ENCODE results near the gene AACS.

Gene AACS

DNA sequence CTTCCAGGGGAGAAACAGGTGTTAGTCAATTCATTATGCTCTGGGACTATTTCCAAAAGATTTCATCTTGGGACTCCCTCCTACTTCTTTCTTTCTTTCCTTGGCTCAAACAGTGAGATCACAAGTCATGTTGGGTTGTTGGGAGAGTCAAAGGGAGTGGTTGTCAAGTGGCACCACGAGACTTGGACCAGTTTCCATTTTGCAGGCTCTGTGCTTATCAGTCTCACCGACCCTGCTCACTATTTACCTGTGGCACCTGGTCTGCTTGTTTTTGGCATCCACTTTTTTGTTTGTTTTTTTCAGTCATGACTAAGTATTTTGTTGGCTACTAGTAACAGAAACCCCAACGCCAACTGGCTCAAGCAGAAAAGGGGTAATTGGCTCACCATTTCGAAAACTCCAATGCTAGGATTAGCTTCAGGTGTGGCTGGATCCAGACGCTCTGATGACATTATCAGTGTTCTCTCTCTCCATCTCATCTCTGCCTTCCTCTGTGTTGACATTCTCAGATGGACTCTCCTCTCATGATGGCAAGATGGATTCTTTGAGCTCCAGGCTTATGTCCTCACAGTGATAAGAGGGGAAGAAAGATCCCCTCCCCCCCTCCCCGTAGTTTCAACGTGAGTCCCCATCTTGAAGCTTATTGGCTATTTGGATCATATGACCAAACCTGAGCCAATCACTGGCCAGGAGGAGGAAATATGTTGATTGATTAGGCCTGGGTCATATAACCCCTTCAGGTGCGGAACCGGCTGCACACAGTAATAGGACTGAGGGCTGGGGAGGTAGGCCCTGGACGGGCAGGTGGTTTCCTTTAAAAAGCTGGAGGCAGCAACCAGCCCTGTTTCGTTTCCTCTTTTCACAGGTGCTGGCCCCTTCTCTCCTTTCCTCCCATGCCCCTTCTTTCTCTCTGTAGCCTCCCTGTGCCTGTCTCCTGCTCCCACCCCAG is 84.2 kb downstream of the AACS start:
- TF ChIP-seq ELF4 (IDR thresholded peaks at IDR 0.05) (no peak), SUZ12 (IDR thresholded peaks at IDR 0.05) (no peak), SP1 (IDR thresholded peaks at IDR 0.05) (no peak), FOXA1 (IDR thresholded peaks at IDR 0.05) (no peak), BHLHE40 (IDR thresholded peaks at IDR 0.05; ENCODE audit: borderline replicate concordance) (no peak), ZNF384 (IDR thresholded peaks at IDR 0.05) (no peak), HDGF (IDR thresholded peaks at IDR 0.05; ENCODE audit: borderline replicate concordance) (no peak), LEF1 (IDR thresholded peaks at IDR 0.05; ENCODE audit: borderline replicate concordance) (no peak), L3MBTL2 (conservative IDR thresholded peaks at IDR 0.05) (no peak), TARDBP (IDR thresholded peaks at IDR 0.05) (no peak), NFRKB (IDR thresholded peaks at IDR 0.05) (no peak), FOXM1 (IDR thresholded peaks at IDR 0.05; ENCODE audit: borderline replicate concordance) (no peak), ARNT (IDR thresholded peaks at IDR 0.05) (no peak), CTBP1 (IDR thresholded peaks at IDR 0.05; ENCODE audit: borderline replicate concordance) (no peak), FOXK2 (IDR thresholded peaks at IDR 0.05) (no peak)
- TF ChIP-seq, protein P1, sequence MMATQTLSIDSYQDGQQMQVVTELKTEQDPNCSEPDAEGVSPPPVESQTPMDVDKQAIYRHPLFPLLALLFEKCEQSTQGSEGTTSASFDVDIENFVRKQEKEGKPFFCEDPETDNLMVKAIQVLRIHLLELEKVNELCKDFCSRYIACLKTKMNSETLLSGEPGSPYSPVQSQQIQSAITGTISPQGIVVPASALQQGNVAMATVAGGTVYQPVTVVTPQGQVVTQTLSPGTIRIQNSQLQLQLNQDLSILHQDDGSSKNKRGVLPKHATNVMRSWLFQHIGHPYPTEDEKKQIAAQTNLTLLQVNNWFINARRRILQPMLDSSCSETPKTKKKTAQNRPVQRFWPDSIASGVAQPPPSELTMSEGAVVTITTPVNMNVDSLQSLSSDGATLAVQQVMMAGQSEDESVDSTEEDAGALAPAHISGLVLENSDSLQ (IDR thresholded peaks at IDR 0.05): no peak
- DNase-seq (ENCODE audit: extremely low spot score): no peak
- CTCF ChIA-PET: no interaction called here
- POLR2A ChIA-PET: no interaction called here

DNA sequence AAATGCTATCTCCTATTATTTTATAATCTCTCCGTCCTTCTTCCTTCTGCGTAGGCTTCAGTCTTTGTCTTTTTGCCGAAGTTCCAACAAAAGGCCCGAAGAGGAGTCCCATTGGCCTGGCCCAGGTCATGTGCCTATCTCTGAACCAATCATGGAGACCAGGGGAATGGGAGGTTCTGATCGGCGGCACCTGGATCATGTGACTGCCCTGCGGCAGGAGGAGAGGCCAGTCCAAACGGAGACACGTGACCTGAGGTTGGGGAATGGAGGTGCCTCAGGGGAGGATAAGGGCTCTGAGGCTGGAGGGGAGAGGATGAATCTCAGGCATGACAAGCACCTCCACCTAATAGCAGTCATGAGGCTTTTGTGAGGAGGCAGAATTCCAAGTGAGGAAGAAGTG is 86.0 kb downstream of the AACS start:
- DNase-seq (ENCODE audit: extremely low spot score): no peak
- ChIA-PET POLR2A (no interaction called here), CTCF (no interaction called here)
- TF ChIP-seq ARNT (IDR thresholded peaks at IDR 0.05): no peak
- no peak for TF ChIP-seq FOXA1 (IDR thresholded peaks at IDR 0.05)
- no peak for TF ChIP-seq BHLHE40 (IDR thresholded peaks at IDR 0.05; ENCODE audit: borderline replicate concordance)
- no peak for TF ChIP-seq NFRKB (IDR thresholded peaks at IDR 0.05)

DNA sequence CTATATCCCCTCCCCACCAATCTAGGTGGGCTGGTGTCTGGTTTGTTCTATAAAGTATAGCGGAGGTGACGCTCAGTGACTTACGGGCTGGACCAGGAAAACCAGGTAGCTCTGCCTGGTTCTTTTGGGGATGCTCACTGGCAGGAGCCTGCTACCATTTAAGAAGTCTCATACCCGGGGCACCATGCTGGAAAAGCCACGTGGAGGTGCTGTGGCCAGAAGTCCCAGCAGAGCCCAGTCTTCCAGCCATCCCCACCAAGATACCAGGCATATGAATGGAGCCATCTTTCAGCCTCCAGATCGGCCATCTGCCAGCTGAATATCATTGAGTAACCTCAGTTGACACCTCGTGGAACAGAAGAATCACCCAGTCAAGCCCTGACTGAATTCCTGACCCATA is 87.2 kb downstream of the AACS start:
- ChIA-PET POLR2A (no interaction called here), CTCF (no interaction called here)
- no peak for TF ChIP-seq ELF4 (IDR thresholded peaks at IDR 0.05)
- no peak for TF ChIP-seq NFRKB (IDR thresholded peaks at IDR 0.05)
- no peak for DNase-seq (ENCODE audit: extremely low spot score)

DNA sequence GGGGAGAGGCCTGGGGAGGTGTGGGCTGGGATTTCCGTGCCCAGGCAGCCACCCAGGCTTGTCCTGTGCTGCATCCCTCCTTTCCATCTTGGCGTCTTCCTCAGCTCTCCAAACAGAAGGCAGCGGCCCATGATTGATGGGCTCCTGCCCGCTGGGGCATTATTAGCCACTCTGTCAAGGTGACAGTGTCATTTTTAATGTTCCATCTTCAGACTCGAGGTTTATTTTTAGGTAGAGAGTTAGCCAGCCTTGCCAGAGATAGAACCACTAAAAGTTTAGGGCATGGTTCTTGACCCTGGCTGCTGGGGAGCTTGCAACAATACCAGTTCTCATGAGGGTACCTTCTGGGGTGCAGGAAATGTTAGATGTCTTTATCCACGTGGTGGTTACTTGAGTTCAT is 90.1 kb downstream of the AACS start:
- TF ChIP-seq SP1 (IDR thresholded peaks at IDR 0.05): no peak
- TF ChIP-seq FOXK2 (IDR thresholded peaks at IDR 0.05): no peak
- no peak for TF ChIP-seq TARDBP (IDR thresholded peaks at IDR 0.05)
- TF ChIP-seq ELF4 (IDR thresholded peaks at IDR 0.05): no peak
- no peak for TF ChIP-seq ZNF384 (IDR thresholded peaks at IDR 0.05)
- TF ChIP-seq, protein P1 (IDR thresholded peaks at IDR 0.05): no peak
- TF ChIP-seq FOXA1 (IDR thresholded peaks at IDR 0.05): no peak
- POLR2A ChIA-PET: no interaction called here
- CTCF ChIA-PET: no interaction called here
- DNase-seq (ENCODE audit: extremely low spot score): no peak

DNA sequence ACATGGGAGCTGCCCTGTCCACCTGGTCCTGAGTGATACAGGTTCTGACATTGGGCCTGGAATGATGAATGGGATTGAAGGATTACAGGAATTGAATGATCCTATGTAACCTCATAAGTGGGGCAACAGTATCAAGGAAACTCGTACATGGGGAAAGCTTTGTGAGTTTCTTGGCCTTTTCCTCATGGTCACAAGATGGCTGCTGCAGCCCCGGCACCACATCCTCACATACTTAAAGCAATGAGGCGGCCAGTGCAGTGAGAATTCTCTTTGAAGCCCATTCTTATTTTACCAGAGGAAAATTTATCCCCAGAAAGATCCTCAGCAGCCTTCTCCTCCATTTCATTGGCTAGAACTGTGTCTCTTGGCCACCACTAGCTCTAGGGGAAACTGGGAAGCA is 91.9 kb downstream of the AACS start:
- DNase-seq (ENCODE audit: extremely low spot score): no peak
- TF ChIP-seq, protein P1 (IDR thresholded peaks at IDR 0.05): no peak
- TF ChIP-seq SP1 (IDR thresholded peaks at IDR 0.05): no peak
- TF ChIP-seq ELF4 (IDR thresholded peaks at IDR 0.05): no peak
- TF ChIP-seq FOXA1 (IDR thresholded peaks at IDR 0.05): no peak
- TF ChIP-seq CTBP1 (IDR thresholded peaks at IDR 0.05; ENCODE audit: borderline replicate concordance): no peak
- TF ChIP-seq HDGF (IDR thresholded peaks at IDR 0.05; ENCODE audit: borderline replicate concordance): no peak
- TF ChIP-seq LEF1 (IDR thresholded peaks at IDR 0.05; ENCODE audit: borderline replicate concordance): no peak
- TF ChIP-seq TARDBP (IDR thresholded peaks at IDR 0.05): no peak
- no peak for TF ChIP-seq NFRKB (IDR thresholded peaks at IDR 0.05)
- TF ChIP-seq FOXK2 (IDR thresholded peaks at IDR 0.05): no peak
- TF ChIP-seq ARNT (IDR thresholded peaks at IDR 0.05): no peak
- no peak for TF ChIP-seq SUZ12 (IDR thresholded peaks at IDR 0.05)
- TF ChIP-seq FOXM1 (IDR thresholded peaks at IDR 0.05; ENCODE audit: borderline replicate concordance): no peak
- no peak for TF ChIP-seq BHLHE40 (IDR thresholded peaks at IDR 0.05; ENCODE audit: borderline replicate concordance)
- TF ChIP-seq L3MBTL2 (conservative IDR thresholded peaks at IDR 0.05): no peak
- no peak for TF ChIP-seq ZNF384 (IDR thresholded peaks at IDR 0.05)
- CTCF ChIA-PET: no interaction called here
- POLR2A ChIA-PET: no interaction called here

DNA sequence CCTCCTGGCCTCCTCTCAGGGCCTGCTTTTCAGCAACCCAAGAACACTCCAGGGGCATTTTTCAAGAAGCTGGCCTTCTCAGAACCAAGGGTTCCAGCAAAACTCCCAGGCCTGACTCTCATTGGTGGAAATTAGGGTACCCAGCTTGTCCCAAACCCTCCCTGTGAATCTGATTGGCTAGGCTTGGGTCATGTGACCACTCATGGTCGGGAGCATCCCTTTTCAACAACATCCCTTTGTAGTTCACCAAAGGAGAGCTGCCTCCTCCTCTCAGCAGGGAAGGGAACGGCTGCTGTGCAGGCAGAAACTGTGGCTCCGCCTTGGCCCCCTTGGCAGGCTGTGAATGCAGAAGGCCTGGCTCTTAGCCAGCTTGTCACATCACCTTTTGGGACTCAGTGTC is 94.5 kb downstream of the AACS start:
- CTCF ChIA-PET: interaction anchor here (0.5 kb wide), 1 partner anchor 9 kb away, joined by 3 read pairs; no protein-coding TSS in a partner anchor
- DNase-seq (ENCODE audit: extremely low spot score): no peak
- TF ChIP-seq FOXM1 (IDR thresholded peaks at IDR 0.05; ENCODE audit: borderline replicate concordance) (no peak), ZNF384 (IDR thresholded peaks at IDR 0.05) (no peak), ELF4 (IDR thresholded peaks at IDR 0.05) (no peak), ARNT (IDR thresholded peaks at IDR 0.05) (no peak), SUZ12 (IDR thresholded peaks at IDR 0.05) (no peak), NFRKB (IDR thresholded peaks at IDR 0.05) (no peak), CTBP1 (IDR thresholded peaks at IDR 0.05; ENCODE audit: borderline replicate concordance) (no peak), LEF1 (IDR thresholded peaks at IDR 0.05; ENCODE audit: borderline replicate concordance) (no peak), FOXK2 (IDR thresholded peaks at IDR 0.05) (no peak), L3MBTL2 (conservative IDR thresholded peaks at IDR 0.05) (no peak), SP1 (IDR thresholded peaks at IDR 0.05) (no peak), BHLHE40 (IDR thresholded peaks at IDR 0.05; ENCODE audit: borderline replicate concordance) (no peak), TARDBP (IDR thresholded peaks at IDR 0.05) (no peak), HDGF (IDR thresholded peaks at IDR 0.05; ENCODE audit: borderline replicate concordance) (no peak), FOXA1 (IDR thresholded peaks at IDR 0.05) (no peak)
- TF ChIP-seq, protein P1 (IDR thresholded peaks at IDR 0.05): no peak
- POLR2A ChIA-PET: no interaction called here
